T1000 (cell line): Measurements from ENCODE around the gene RBCK1.
"Not testable (repeated sequence)": the region's sequence is repeated elsewhere in the genome, so short reads cannot be mapped to it uniquely, and the experiment has no call there.

ENCODE experiments used
- DNase-seq: peaks from one replicate; lab custom pipeline; 2025; ENCODE audit warnings: mixed read lengths; lab: John Stamatoyannopoulos, UW

RBCK1 gene

DNA sequence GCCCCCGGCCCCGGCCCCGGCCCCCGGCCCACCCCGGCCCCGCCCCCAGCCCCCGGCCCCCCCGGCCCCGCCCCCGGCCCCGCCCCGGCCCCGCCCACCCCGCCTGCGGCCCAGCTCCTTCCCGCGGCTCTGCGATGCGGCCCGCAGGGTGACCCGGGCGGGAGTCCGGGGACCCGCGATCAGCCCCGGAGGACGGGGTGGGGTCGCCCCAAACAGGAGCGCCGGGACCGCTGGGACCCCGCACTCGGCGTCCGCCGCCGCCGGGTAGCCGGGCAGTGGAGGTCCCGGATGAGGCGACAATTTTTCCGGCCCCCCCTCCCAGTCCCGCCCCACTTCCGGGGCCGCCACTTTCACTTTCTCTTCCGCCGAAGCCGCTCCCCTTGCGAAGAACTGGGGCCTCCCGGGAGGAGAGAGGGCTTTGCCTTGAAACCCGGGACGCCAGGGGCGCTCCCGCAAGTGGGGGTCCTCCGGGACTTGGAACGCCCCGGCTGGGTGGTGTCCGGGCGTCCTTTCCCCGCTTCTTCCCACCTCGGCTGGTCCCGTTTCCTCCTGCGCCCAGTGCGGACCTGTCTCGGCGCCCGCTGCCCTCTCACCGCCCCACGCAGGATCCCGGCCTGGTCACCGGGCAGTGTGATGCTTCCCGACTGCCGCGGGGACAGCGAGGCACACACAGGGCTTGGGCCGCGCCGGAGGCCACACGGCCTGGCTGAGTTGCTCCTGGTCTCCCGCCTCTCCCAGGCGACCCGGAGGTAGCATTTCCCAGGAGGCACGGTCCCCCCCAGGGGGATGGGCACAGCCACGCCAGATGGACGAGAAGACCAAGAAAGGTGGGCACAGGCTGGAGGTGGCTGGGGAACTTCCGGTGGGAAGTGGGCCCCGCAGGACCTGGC, at the start of gene RBCK1:
RBCK1 (plus strand) TSS at position 347 of the 890 bp plus-strand sequence; CDS start at position 806, 459 bp downstream.
- DNase-seq, result peak; percentile 31

DNA sequence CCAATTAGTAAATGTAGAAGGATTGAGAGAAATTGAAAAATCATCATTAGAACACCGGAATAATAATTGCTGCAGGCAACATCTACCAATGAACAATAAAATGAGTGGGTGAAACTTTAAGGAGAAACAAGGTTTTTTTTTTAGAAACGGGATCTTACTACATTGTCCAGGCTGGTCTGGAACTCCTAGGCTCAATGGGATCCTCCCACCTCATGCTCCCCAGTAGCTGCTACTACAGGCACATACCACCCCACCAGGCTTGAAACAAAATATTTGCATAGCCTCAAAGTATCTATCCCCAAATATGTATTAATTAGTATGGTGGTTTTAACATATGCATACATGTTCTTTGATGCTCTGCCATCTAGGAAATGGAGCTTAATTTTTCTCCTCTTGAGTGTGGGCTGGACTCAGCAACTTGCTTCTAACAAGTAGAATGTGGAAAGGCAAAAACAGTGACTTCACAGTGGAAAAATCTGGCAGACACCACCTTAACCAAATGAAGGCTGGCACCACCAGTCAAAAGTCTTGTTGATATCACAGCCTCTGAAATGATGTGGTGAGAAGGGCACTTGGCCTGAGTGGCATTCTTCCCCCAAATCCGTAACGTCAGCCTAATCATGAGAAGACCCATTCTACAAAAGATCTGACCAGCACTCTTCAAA, 49.1 kb upstream of the RBCK1 start:
- DNase-seq, result no peak

DNA sequence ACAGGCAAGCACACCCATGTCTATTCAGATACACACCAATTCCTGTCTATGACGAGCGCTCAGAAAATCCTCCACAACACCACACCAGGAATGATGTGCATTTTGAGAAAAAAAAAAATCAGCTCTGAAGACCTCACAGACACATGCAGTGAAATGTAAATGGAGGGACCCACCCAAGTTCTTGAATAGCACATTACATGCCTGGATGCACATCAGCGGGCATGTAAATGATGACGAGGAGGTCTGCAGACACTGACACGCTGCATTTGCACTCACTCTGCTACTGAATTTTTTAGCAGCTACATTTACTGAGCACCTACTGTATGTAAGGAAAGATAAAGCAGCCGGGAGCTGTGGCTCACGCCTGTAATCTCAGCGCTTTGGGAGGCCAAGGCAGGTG, 46.5 kb upstream of the RBCK1 start:
- DNase-seq, result no peak

DNA sequence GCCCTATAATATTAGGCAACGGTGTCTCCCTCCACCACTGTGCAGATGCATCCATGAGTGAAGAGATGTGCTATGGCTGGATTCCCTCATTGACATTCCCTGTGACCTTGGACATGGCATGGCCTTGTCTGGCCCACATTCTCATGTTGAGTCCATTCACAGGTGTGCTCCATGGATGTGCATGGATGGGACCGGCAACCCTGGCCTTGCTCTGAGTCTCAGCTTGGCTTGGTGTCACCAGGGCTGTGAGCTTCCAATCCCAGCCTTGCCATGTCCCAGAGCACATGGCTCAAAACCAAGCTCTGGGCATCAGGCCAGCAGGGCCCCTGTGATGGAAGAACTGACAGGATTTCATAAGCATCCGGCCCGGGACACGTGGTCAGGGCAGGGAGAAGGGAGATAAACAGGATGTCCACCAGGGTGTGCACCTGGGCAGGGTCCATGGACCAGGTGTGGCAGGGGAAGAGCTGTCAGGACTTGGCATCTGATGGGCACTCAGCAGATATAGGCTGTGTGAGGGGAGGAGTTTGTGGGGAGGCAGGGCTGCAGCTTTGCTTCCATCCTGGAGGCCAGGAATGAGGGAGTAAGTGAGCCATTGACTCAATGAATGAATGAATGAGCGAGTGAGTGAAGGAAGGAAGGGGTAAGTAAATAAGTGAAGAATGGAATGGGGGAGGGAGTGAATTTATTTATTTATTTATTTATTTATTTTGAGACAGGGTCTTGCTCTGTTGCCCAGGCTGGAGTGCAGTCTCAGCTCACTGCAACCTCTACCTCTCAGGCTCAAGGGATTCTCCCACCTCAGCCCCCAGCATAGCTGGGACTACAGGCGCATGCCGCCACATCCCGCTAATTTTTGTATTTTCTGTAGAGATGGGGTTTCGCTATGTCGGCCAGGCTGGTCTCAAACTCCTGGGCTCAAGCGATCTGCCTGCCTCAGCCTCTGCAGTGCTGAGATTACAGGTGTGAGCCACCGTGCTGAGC, 45.5 kb upstream of the RBCK1 start:
- no peak for DNase-seq

DNA sequence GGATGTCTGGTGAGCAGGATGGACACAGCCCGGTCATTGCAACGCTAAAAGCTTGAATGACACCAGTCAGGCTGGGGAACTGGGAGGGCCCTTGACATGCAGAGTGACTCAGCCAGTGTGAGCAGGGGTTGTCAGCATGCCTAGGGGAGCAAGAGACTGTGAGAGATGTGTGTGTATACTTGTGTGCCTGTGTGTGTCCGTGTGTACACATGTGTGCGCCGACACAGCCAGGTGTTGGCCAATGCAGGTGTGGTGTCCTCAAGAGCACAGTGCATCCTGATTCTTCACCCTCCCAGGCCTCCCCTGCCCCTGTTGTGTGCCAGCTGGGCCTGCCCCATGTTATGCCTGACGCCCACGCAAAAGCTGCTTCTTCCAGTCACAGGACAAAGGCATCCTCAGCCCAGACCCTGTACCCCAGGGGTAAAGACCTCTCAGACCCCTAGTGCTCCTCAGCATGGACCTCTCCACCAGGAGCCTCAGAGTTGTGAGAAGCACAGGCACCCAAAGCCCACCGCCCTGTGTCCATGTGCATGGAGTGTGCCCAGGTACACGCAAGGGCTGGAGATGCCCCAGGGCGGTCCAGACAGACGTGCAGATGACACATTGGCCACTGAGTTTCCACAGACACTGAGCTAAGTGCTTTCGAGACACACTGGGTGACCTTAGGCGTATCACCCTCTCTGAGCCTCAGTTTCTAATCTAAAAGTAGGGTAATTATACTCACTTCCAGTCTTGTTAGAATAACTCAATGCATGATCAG, 44.6 kb upstream of the RBCK1 start:
- no peak for DNase-seq

DNA sequence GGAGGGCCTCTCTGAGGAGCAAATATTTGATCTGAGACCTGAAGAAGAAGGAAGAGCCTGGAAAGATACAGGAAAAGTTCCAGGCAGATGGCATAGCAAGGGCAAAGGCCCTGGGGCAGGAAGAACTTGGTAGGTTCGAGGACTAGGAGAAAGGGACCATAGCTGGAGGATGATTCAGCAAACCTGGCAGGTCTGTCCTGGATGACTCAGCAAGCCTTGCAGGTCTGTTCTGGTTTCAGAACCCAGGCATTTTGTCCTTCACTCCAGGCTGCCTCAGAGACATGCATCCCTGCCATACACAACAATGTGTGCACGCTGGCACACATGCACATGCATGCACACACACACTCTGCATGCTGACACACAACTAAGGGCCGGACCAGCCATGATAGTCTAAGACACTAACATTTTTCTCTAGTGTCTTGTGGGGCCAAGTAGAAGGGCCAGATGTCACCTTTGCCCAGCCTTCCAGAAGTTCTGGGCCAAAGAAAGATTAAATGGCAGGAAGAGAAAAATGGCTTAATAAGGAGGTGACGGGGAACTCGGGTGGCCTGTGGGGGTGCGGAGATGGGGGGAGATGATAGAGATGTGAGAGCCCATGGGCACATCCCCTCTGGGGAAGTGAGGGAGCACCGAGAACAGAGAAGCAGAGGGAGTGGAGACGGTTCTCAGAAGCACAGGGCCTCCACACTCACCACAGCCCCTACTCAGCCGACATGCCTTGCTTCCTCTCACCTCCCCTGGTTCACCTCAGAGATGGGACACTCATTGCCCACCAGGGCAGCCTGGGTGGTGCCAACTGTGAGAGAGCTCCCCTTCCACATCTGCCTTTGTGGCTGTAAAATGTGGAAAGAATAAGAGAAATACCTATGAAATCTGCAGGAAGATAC, 42.9 kb upstream of the RBCK1 start:
- no peak for DNase-seq

DNA sequence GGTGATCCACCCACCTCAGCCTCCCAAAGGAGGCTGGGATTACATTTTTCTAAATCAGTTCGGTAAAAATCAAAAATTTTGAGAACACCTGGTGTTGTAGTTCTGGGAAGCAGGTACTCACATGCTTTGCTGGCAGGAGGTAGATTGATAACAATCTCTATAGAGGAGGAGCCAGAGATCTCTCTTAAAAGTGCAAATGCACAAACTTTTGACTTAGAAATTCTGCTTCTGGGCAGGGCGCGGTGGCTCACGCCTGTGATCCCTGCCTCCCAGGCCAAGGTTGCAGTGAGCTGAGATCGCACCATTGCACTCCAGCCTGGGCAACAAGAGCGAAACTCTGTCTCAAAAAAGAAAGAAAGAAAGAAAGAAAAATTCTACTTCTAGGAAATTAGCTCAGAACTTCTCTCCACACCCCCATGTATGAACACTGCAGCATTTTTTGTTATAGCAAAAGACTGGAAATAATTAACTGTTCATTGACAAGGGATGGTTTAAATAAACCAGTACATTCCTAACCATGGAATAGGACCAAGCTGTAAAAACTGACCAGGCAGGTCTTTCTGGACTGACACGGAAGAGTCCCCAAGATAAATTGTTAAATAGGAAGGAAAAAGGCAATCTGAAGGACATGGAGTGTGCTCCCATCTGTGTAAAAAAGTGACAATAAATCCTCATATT, 41.9 kb upstream of the RBCK1 start:
- no peak for DNase-seq

DNA sequence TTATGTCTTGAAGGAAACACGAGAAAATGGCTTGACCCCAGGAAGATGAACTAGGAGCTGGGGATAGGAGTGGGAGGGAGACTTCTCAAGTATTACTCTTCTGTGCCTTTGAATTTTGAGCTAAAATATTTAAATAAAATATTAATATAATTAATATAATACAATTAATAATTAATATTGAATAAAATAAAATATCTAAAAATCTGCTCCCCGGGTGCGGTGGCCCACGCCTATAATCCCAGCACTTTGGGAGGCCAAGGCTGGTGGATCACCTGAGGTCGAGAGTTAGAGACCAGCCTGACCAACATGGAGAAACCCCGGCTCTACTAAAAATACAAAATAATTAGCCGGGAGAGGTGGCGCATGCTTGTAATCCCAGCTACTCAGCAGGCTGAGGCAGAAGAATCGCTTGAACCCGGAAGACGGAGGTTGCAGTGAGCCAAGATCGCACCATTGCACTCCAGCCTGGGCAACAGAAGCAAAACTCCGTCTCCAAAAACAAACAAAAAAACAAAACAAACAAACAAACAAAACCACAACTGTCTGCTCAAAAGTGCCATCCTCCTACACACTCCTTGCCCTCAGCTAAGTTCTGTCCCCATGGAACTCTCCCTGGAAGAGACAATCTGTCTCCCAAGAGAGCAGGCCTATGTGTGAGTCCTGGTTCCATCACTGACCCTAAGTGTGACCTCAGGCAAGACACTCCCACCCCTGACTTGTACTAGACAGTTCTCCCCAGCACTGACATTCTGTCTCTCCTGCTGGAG, 41.2 kb upstream of the RBCK1 start:
- no peak for DNase-seq

DNA sequence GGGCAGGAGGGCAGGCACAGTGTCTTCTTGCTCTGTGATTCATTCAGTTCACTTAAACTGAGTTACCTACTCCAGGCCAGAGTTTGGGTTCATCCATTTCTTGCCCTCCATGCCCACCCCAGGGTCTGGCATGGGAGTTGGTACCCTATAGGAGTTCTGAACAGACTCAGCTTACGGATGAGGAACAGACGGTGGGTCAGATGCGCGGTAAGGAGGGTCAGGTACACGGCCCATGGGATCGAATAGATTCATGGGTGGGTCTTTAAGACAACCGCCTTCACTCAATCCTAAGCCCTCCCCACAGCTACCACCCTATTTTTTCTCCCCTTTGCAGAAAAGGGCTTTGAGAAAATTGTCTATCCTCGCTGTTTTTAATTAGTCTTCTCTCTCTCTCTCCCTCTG, 40.6 kb upstream of the RBCK1 start:
- no peak for DNase-seq

DNA sequence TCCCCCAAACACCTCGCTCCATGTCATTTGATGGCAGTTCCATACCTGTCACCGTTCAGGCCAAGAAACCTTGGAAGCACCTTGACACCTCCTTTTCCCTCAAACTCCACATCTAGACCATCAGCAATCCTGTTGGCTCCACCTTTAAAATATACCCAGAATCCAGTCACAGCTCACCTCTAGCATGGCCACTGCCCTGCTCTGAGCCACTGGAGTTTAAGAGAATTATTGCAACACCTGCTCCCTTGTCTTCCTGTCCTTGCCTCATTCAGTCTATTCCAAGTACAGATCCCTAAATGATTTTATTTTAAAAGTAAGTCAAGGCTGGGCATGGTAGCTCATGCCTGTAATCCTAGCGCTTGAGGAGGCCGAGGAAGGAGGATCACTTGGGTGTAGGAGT, 39.2 kb upstream of the RBCK1 start:
- no peak for DNase-seq

DNA sequence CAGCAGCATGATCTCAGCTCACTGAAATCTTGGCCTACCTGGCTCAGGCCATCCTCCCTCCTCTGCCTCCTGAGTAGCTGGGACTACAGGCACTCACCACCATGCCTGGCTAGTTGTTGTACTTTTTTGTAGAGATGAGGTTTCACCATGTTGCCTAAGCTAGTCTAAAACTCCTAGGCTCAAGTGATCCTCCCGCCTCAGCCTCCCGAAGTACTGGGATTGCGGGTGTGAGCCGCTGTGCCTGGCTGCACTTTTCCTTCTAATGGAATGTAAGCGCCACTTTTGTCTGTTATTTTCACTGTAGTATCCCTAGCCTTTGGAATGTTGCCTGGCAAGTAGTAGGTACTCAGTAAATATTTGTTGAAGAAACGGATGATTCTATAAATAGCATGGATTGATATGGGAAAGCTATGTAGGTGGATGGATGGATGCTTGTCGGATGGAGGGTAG, 37.9 kb upstream of the RBCK1 start:
- no peak for DNase-seq

DNA sequence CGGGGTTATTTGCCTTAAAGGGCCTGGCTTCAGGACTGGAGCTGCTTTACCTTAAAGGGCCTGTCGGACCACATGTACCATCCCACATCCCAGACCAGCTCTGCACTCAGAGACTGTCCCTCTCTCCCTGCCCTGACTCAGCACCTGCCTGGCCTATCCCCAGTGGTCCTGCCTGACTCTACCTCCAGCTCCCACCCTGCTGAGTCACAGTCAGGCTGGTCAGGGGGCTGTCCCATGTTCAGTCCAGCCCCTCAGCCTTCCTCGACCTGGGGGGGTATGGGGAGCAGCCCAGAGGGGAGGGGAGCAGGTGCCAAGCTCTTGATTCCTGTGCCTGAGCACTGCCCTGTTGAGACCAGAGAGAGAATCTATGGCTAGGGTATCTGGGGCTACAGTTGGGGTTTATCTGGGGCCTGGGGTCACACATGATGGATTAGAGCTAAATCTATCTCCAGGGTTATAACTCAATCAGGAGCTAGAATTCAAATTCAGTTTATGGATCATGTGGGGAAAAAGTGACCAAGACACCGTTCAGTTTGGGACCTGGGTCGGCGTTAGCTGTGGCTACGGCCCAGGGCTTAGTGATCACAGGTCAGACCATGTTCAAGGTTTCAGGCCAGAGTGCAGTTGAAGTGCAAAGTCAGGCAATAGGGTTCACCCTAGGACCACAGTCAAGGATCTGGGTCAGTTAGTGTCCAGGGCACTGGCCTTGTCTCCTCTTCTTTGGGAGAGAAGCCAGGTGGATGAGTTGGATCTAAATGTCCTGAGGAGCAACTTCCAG, 36.9 kb upstream of the RBCK1 start:
- no peak for DNase-seq

DNA sequence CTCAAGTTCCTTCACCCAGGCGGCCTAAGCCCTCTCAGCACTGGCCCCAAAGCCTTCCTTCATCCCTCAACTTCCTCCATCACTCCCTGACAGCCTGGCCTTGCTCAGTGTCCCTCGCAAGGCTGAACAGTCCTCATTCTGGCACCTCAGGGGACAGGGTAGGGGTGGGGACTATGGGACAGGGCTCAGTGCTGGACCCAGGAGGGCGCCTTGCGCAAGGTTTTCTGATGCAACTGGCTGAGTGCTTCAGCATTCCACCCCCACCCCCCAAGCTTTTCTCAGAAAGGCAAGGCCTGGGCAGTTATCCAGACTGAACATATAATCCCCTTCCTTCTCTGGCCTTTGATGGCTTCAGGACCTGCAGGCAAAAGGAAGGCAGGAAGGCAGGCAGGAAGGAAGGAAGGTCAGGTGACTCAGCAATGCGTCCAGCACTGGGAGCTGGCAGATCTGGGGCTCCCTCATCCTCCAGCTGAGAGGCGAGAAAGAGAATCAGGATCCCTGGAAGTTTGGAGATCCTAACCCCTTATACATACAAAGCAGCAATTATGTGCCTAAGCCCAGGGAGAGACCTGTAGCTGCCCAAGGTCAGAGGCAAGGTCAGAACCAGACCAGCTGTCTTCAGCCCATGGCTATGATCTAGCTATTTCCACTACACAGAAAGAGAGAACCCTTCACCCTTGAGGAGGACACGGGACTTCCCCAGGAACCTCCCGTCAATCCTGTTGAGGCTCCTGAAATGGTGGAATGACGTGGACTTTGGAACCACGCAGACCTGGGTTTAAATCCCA, 36.1 kb upstream of the RBCK1 start:
- DNase-seq, result no peak

DNA sequence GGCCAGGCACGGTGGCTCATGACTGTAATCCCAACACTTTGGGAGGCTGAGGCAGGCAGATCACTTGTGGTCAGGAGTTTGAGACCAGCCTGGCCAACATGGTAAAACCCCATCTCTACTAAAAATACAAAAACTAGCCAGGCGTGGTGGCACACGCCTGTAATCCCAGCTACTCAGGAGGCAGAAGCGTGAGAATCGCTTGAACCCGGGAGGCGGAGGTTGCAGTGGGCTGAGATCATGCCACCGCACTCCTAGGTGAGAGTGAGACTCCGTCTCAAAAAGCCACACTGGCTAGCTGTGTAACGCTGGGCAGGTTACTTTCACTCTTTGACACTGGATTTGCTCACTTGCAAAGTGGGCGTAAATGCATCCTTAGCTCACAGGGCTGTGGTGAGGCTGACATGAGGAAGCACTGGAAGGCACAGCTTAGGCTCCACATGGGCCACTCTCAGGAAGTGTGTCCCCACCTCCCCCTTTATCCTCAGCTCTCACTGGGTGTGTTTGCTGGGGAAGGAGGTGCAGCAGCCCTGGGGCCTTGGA, 35.5 kb upstream of the RBCK1 start:
- not testable (repeated sequence) for DNase-seq

DNA sequence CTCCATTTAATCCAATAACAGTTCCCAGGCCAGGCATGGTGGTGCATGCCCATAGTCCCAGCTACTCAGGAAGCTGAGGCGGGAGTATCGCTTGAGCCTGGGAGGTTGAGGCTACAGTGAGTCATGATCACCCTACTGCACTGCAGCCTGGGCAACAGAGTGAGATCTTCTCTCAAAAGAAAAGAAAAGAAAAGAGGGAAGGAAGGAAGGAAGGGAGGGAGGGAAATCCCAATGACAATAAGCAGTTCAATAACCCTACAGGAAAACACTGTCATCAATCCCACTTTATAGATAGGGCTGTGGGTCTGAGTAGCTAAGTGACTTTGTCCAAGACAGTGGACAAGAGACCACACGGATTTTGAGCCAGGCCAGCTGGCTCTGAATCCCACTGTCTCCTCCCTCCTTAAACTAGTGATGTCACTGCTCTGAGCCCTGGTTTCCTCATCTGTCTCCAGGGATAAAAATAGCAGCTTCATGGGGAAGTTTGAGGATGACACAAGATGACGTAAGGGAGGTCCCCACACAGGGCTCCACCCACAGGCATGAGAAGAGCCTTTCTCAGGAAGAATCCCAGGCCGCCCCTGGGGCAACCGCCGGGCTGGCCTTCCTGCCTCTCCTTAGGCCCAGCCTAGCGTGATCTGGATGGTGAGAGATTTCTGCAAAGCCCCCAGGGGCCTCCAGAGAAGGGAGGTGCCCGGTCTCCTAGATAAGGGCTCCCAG, 34.8 kb upstream of the RBCK1 start:
- peak; percentile 38 for DNase-seq

DNA sequence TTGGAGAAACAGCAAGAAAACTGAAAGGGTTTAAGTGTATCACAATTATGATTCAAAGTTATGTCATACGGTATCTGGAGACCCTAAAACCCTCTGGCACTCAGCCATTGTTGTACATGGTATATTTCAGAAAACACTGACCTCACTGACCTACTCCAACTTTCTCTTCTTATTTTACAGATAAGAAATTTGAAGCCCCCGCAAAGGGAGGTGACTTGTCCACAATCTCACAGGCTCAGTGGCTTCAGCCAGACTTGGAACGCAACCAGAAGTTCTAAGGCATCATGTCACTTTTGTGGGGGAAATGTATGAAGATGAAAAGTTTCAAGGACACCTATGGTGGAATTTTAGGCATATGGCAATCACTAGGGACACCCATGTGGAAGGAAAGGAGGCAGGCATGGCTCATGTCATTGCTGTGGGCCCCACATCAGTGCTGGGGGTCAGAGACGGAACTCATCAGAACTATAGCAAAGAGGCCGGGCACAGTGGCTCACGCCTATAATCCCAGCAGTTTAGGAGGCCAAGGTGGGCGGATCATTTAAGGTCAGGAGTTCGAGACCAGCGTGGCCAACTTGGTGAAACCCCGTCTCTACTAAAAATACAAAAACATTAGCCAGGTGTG, 32.7 kb upstream of the RBCK1 start:
- DNase-seq, result no peak
